ENCODE data around the gene ANKRD53.

DNA sequence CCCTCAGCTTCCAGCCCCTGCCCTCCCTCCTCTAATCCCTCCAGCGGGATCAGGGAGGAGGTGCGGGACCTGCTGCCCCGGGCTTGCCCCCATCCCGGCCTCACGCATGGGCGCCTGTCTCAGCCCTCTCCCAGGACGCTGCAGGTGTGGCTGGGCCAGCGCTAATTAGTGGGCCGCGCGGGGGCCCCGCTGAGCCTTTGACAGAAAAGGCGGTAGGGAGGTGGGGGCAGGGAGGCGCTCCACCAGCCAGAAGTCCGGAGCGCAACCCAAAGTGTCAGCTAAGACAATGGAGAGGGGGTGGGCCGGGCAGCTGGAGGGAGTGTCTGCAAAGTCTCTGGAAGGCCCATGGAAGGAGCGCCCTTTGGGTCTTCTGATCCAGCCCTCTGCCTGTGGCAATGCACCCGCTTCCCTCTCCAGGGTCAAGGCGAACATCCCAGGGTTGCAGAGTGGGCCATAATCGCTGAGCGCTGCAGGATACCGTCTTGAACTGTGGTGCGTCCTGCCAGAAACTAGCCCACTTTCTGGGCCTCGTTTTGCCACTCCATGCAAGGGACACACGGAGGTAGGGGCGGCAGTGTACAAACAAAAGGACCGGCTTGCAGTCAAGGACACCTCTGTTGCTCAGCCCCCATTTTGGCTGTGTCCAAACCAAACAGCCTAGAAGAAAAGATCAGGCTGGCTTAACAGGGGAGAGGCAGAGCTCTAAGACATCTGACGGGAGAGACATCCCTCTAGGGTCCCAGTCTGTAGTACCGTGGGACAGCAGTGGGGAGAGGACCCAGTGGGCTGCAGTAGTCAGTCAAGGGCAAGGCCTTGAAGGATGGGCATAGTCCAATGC, 39.2 kb upstream of the ANKRD53 start:
- TF ChIP-seq POLR2AphosphoS5 (IDR thresholded peaks at IDR 0.05), result no peak
- TF ChIP-seq, protein P1, sequence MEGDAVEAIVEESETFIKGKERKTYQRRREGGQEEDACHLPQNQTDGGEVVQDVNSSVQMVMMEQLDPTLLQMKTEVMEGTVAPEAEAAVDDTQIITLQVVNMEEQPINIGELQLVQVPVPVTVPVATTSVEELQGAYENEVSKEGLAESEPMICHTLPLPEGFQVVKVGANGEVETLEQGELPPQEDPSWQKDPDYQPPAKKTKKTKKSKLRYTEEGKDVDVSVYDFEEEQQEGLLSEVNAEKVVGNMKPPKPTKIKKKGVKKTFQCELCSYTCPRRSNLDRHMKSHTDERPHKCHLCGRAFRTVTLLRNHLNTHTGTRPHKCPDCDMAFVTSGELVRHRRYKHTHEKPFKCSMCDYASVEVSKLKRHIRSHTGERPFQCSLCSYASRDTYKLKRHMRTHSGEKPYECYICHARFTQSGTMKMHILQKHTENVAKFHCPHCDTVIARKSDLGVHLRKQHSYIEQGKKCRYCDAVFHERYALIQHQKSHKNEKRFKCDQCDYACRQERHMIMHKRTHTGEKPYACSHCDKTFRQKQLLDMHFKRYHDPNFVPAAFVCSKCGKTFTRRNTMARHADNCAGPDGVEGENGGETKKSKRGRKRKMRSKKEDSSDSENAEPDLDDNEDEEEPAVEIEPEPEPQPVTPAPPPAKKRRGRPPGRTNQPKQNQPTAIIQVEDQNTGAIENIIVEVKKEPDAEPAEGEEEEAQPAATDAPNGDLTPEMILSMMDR (IDR thresholded peaks at IDR 0.05), result no peak
